K562 treated with DMSO at 1 percent for 48 hours (cell line): ENCODE results near the gene ATF7IP. TPM values are rescaled to one million over a fixed set of nuclear protein-coding genes. Genes with fewer than 3 reads are reported as not detected.

ENCODE experiments used
- total RNA-seq: library from RNA; unstranded; fragments of 300-600 nt; gene quantifications from 2 replicates; pipeline ENCODE4 v1.2.3, GENCODE V29; 2022; ENCODE audit warnings: low replicate concordance; ENCODE audit errors: extremely low read depth

Gene ATF7IP
- not detected in 2 replicates for total RNA-seq

DNA sequence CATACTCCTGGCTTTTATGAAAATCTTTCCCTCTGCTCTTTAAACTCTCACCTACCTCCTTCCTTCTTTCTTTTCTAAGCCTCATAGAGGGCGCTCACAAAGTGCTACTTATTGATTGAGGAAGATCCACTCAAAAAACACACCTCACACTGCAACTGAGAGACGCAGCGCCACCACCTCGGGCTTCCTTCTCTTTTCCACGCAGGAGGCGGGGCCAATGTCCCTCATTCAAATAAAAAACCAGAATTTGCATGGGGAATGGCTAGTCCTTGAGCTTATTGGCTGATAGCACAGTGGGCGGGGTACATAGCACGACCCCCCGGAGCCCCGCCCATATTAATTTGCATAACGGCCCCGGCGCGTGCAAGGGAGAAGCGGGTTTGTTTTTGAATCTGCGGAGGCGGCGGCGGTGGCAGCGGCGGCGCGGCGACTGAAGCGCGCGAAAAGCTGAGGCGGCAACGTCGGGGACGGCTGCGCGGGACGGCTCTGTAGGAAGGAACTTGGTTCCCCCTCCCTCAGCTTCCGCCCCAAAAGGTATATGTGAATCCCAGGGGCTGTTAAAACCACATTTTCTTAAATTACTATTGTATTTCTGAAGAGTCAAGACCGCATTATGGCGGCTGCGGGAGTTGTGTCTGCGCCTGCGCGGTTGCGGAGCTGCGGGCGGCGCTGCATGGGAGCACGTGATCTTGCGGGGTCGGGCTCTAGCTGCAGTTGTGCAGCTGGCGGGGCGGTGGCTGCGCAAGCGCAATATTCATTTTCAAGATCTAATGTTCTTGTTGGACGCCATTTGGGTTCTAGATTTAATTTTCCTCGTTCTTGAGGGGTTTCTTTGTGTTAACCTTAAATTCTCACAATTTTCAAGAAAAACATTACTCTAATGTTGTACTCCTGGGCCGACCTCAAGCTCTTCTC is at the start of gene ATF7IP:
Gene ATF7IP (plus strand): TSS at position 389 of the 915 bp plus-strand sequence. CDS start 58,234 bp downstream, outside the sequence.

Other genes with a start within 250 kb of the ATF7IP start
- not detected in 2 replicates for gene PLBD1, start 202.2 kb downstream of the ATF7IP start, total RNA-seq